NCI-H774 (cell line): ENCODE results near the gene ZBTB16.

ENCODE experiments used
- DNase-seq: peaks from one replicate; lab custom pipeline; 2025; lab: John Stamatoyannopoulos, UW

The ZBTB16 gene

DNA sequence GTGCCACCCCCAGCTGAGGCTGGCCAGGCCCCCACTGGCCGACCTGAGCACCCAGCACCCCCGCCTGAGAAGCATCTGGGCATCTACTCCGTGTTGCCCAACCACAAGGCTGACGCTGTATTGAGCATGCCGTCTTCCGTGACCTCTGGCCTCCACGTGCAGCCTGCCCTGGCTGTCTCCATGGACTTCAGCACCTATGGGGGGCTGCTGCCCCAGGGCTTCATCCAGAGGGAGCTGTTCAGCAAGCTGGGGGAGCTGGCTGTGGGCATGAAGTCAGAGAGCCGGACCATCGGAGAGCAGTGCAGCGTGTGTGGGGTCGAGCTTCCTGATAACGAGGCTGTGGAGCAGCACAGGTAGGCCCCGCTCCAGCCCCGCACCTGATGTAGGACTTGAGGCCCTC, 4.7 kb downstream of the ZBTB16 start:
- DNase-seq, result no peak

DNA sequence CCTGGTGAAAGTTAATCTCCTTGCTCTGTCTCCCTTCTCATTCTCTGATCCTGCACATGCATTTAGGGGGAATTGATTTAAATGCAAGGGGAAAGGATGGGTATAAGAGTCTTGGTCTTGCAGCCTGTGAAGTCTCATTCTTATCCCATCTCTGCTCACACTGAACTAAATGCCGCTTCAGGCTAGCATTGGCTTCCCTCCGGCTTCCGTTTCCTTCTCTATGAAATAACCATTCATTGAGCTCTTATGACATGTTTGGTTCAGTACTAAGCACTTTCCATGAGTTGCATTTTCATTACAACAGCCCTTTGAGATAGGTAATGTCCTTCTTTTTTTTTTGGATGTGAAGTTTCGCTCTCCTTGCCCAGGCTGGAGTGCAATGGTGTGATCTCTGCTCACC, 5.6 kb downstream of the ZBTB16 start:
- DNase-seq, result no peak

DNA sequence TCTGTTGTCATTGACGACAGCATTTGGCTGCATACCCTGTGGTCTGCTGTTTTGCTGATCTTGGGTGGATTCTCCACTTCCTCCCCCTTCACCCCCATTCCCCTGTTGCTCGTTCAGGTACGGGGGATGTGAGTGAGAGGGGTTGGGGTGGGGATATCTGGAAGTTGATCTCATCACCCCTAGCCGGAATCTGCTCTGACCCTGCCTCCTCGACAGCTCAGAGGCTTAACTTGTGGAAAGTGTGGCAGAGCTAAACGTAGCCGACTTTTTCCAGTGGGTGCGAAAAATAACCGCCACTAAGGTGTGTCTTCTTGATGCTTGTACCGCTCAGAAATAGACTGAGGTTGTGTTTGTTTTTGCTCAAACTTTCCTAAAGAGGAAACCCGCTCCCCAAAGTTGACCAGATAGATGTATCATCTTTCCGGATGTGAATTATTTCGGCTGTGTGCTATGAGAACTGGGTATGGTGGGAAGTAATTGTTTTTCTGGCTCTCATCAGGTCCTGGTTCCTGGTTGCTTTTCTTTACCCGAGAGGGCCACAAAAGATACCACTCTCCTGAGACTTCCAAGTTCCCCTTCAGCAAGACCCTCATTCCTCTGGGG, 6.6 kb downstream of the ZBTB16 start:
- no peak for DNase-seq

DNA sequence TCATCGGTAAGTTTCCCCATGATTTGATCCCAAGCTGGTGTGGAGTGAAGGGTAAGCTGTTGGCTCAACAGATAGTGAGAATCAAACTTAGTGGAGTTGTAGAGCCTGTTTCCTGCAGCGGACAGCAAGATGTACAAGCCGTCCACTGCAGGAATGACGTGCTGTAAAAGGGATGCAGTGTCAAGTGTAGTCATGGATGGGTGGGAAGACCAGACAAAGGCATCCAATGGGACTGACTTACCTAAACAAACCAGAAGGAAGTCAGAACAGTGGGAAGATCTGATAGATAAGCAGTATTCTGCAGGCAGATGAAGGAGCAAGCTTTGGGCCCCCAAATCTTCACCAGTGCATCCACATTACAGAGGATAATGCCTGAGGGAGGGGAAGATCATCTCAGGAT, 8.8 kb downstream of the ZBTB16 start:
- DNase-seq, result no peak

DNA sequence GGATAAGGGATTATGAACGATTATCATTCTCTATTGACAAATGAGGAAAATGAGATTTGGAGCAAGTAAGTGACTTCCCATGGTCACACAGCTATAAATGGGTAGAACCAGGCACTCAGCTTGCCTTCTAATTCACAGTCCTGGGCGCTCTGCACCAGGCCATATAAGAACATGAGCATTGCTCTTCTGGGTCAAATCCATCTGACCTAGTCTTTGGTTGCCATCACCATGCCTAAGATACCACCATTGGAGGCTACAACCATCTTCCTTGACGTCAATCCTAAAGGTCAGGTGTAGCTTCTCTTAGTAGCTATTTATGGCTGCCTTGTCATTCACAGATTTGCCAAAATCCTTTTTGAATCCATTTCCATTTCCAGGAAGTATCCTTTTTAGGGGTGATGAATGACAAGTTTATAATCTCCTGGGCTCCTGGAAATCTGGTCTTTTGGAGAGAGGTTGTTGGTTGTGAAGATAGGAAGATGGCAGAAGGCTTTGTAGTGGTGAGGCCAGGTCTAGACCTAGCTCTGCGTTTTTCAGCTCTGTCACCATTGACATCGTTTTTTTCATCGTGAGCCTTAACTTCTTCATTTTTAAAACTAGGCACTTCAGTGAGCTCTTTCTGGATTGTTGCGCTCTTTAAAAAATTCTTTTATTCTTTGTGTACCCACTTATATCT, 11.1 kb downstream of the ZBTB16 start:
- DNase-seq, result no peak

DNA sequence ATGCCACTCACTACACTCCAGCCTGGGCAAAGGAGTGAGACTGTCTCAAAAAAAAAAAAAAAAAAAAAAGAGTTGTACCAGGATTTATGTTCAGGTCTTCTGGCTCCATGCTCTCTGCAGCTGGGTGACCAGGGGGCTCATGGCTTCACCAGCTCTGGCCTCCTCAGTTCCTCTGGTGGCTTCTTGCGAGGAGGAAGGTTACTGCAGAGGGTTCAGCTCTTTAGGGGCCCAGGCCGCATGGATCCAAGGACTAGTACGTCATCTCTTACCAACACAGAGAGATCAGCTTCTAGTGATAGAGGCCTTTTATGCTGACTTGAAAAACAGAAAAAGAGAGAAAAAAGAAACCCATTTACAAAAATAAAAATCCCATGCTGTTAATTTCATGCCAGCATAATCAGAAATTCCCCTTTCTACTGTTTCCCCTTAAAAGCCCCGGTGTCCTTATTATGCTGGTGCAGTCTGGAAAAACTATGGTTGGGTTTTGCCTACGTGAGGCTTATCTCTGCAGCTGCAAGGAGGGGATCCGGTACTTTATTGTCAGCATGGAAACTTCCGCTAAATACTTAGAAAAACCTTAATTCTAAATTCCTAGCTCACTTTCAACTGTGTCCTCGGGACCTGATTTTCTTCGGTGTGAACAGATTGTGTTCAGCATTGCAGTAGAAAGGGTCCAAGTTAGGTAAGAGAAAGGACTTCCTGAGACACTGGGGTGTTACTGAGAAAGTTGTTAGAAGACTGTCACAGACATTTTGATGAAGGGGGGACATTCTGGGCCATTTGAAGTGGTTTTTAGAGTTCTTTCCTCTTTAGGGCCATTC, 13.7 kb downstream of the ZBTB16 start:
- DNase-seq, result no peak

DNA sequence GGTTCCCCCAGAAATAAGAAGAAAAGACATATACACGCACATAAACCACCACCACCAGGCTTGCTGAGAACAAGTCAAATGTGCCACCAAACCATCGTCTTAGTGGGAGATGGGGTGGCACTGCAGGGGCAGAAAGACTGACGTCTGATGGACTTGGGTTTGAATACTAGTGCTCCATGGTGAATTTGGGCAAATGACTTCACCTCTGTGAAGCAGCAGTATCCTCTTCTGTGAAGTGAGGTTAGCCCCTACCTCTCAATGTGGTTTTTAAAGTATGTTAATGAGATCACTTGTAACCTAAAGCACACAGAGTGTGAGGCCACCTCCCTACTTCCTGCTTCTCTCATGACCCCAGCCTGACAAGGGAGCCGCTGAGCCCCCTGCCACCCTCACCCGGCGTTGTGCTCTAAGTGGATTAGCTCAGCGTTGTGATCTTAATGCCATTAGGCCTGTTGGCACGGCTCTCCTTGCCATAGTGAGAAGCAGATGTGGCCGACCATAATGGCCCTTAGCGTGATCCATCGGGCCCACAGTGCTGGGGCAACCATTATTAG, 14.4 kb downstream of the ZBTB16 start:
- DNase-seq, result no peak

DNA sequence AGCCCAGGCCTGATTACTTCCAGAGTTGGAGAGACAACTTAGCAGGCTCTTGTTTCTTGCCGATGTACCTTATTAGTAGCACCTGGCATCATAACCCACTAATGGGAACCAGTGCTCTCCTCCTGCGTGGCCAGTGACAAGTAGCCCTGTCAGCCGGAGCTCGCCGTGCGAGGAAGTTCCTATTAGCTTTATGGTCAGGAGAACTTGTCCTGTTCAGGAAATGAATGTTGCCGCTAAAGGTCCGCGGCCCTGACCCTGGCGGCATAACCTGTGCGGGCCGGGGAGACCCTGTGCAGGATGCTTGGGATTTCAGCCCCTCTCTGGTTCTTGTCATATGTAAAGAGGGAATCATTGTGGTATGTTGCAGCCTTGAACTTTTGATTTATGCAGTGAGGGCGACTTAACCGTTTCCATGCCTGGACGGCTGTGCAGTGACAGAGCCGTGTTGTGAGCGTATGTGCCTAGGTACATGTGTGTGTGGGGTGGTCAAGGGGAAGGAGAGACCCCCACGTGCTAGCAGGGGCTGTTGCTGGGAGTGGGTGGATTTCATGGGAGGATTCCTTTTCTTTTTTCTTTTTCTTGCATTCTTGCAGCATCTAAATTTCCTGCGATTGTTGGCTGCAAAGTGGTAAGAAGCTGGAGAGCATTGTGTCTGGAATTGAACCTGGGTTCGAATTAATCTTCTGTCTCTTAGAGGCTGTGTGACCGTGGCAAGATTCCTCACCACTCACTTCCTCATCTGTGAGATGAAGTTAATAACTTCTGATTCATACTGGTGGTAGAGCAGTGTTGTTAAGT, 15.2 kb downstream of the ZBTB16 start:
- DNase-seq, result no peak

DNA sequence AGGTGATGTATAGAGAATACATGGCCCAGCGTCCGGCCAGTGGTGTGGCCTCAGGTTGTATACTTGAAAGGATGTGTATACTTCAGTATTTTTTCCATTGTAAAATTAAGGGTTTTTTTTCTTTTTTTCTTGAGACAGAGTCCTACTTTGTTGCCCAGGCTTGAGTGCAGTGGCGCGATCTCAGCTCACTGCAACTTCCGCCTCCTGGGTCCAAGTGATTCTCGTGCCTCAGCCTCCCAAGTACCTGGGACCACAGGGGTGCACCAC, 15.8 kb downstream of the ZBTB16 start:
- no peak for DNase-seq

DNA sequence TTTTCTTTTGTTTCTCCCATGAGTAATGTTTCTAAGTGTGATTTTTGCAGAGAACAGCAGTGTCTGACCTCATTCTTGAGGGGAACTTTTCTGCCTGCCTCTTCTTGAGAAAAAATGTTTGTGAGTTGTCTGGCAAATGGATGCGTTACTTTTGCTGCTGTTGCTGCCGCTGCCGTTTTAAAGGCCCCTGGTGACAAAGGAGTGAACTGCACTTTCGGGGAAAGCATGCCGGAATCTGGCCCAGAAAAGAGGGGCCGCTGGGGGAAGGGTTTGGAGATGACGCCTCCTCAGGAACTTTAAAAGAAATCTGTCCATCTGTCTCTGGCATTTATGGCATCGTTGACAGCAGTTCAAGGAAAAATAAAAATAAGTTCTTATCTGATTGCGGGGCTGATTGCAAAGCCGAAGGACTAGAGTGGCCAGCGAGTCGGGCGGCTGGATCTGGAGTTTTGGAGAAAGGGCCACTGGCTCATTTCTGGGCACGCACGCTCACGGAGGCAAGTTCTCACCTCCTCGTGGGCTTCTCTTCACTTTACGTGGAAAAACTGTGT, 16.5 kb downstream of the ZBTB16 start:
- no peak for DNase-seq

DNA sequence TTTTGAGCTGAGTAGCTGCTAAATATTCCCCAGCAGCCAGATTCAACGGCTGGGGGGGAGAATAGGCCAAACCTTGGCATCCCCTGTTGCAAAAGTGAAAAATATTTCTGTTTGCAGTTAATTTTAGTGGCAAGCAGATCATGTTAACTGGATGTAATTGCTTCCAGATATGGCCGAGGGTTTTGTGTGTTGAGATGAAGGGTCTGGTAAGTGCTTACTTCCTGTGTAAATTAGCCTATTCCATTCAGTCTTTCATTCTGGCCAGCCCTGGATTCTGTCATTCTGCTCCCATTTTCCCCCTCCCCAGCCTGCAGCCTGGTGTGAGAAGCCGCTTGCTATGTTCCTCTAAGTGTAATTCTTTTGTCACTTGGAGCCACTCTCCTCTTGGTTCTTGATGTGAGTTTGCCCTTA, 17.4 kb downstream of the ZBTB16 start:
- DNase-seq, result peak; percentile 74

DNA sequence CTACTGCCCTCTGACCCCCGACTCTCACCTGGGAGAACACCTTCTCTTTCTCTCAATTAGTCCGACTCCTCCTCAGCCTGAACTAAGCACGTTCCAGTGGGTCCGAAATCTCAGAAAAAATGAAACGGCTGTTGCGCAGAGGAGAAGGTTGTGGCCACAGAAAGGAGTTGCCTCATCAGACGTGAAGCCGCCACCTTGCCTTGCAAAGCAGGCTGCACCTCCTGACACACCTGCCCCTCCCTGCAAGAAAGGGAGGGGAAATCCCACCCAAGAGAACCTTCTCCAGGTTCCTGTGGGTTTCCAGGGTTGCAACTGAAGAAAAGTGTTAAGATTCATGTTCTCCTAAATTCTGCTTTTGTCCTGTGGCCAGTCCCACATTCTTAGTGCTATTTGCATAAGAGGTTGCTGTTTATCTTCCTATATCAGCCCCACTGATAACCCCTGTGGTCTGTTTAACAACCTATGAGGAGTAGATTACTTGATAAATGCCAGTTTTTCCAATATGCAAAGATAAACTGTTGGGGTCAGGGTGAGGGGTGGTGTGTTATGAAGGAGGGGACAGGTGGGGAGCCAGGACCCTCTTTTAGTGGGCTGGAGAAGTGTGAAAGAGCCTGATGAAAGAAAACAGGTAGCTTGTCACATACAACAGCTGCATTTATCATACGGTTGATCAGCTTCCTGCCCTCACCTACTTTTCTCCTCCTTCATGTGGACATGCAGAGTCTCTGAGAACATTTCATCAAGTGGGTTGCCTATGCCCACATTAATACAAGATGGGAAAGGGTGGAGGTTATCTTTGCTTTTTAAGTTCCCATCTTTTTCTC, 18.2 kb downstream of the ZBTB16 start:
- peak; percentile 32 for DNase-seq

DNA sequence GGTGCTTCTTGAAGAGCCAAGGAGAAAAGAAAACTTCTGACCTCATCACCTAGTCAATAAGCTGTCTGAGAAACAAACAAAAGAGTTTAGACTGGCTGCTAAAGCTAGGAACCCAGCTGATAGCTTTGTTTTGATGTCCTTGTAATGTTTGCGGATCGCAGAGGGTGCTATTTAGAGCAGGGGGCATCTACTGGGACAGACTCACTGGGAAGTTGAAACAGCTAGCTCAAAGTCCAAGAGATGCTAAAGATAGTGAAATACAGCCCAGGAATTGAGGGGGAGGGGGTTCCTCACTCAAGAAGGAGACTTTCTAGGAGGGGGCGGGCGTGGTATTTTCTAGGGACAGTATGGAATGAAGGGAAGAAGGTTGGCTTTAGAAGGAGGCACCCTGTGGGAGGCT, 18.9 kb downstream of the ZBTB16 start:
- no peak for DNase-seq

DNA sequence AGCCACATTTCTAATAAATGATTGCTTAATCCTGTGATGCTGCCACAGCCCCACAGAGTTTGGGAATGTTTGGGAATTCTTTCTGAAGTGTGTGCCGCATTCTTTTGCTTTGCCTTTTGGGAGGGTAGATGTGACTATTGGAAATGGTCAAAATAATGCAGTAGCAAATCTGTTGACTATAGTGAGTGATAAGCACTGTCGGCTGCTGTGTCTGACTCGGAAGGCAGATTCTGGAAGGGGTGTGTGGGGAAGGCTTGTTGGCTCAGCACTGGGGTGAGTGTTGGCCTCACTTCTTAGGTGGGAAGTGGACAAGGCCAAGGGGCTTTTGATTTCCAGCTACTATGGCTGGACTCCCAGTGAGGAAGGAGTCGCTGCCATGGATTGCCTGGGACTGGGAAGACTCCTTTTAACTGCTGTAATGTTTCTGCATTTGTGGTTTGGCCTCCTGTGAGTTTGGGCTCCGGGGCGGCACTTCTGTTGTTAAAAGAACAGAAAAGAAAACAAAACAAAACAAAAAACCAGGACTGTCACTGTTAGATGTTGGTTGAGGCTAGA, 20.1 kb downstream of the ZBTB16 start:
- no peak for DNase-seq

DNA sequence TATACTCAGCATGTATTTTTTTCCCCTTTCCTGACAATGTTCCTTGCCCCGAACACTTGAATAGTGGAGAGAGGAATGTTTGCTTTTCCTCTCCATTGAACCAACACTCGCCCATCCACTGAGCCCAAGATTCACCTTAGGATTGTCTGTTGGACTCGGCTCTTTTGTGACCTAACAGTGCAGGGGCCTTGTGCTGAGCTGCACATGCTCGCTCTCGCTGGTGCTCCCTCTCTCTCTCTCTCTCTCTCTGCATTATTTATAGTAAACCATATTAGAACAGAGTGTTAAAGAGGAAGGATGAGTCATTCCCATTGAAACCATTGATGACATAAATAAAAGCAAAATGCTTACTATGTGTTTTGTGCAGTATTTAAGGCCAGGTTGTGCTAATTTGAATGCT, 20.7 kb downstream of the ZBTB16 start:
- peak; percentile 53 for DNase-seq

DNA sequence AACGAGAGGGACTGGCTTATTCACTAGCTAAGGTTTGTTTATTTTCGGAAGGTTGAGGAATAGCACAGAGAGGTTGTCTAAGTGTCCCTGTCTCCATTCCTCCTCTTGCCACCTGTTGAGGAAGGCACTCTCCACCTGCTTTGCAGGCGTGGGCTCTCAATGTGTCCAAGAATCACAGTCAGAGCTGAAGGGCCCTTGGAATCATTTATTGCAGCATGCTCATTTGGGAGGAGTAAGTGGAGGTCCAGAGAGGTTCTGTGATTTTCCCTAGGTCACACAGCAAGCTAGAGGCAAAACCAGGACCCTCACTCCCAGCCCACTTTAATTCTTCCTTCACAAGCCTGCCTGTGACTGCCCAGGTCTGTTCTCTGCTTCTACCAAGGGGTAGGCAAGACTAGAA, 21.3 kb downstream of the ZBTB16 start:
- DNase-seq, result peak; percentile 10

DNA sequence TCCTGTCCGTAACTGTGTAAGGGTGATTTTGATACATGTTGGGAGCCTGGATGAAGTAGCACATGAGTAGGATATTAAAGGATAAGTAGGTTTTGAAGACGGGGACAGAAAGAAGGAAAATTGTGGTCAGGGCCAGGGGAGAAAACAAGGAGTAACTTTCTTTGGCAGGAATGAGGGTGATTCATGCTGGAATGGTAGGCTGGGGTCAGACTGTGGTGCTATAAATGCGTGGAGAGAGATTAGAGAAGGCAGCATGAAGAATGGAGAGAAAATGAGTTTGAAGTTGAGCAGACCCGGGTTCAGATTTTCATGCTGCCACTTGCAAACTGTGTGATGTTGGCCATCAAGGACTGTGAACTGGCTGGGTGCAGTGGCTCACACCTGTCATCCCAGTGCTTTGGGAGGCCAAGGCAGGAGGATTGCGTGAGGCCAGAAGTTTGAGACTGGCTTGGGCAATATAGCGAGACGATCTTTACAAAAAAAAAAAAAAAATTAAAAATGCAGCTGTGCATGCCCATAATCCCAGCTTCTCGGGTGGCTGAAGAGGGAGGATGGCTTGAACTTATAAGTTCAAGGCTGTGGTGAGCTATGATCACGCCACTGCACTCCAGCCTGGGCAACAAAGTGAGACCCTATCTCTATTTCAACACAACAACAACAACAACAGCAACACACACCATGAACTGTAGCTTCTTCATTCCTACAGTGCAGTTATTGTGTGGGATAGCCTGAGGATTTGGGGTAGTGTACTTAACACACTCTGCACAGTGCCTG, 22.3 kb downstream of the ZBTB16 start:
- no peak for DNase-seq

DNA sequence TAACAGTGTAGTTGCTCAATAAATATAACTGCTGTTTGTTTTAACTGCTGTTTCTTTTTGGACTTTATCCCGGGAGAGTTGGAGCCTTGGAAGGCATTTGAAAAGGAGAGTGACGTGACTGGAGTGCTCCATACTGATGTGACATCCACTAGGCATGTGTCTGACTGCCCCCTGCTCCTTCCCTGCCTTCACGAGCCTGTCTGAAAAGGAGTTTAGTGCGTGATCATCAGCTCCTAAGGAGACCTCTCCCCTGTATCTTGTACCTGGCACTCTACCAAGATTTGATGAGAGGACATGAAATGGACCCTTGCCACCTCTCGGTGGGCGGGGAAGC, 22.9 kb downstream of the ZBTB16 start:
- no peak for DNase-seq

DNA sequence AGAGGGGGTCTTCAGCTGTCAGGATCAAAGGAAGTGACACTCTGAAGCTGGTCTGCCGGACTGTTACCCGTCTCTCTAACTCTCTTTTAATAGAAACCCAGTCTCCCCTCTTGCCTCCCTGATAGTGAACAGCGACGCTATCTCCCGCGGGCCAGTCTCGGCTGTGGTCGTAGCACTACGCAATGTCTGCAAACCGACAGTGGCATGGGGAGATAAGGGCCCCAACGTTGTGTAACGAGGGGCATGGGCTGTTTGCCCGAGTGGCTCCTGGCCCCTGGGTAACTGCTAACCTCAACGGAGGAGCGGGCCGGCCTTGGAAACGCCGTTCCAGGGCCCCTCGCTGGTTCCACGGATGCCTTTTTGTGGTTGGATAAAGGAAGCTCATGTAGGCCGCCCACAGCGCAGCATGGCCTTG, 23.3 kb downstream of the ZBTB16 start:
- no peak for DNase-seq
